GM19240 (cell line): ENCODE results near the gene GPR78.

Experiments used
- DNase-seq: peaks from one replicate; pipeline ENCODE4 v3.0.0; 2011; ENCODE audit warnings: low spot score; ENCODE audit not compliant: insufficient read length

Gene GPR78, protein sequence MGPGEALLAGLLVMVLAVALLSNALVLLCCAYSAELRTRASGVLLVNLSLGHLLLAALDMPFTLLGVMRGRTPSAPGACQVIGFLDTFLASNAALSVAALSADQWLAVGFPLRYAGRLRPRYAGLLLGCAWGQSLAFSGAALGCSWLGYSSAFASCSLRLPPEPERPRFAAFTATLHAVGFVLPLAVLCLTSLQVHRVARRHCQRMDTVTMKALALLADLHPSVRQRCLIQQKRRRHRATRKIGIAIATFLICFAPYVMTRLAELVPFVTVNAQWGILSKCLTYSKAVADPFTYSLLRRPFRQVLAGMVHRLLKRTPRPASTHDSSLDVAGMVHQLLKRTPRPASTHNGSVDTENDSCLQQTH

GRCh38 chr4:8580321-8581093 is at the start of gene GPR78:
Gene GPR78, plus strand, starts transcription at chr4:8580392. Its CDS starts 591 bp downstream, at chr4:8580983.
- DNase-seq: no peak

DNA sequence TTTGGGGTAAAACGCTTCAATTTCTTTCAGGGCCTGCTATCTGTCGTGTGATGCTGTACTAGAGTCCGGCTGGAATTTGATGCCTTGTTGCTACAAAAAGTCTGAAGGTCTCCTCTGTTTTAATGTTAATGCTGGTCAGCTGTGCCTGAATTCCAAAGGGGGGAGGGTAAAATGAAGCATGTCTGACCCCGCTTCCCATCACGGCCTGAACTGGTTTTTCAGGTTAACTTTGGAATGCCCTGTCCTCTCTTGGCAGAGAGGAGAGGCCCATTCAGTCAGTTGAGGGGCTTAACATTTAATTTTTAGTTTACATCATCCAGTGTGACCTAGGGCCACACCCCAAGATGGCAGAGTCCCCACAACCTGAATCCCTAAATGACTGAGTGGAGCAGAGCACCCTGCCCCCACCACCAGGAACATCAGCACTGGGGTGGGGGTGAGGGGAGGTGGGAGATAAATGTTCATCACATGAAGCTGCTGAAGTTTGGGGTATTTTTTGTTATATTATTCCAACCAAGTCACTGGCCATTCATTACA is 47.9 kb upstream of the GPR78 start:
- no peak for DNase-seq

- DNase-seq: peak; percentile 34
These were observed 46.8 kb upstream of the GPR78 start for GRCh38 chr4:8533274-8533865.

DNA sequence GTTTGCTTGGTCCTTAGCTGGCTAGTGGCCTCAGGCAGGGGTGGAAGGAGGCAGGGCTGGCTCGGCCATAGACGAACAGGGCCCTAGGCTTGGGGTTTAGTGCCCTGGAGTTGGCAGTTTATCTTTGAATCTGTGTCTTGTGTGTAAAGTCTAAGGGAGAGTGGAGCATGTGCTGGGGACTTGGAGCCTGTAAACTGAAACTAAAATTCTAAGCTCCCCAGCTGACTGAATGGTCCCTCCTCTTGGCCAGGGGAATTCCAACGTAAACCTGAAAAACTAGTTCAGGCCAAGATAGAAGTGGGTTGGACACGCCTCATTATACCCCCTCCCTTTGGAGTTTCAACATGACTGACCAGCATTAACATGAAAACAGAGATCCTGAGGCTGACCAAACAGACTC is 46.1 kb upstream of the GPR78 start:
- DNase-seq: peak; percentile 43

- no peak for DNase-seq
These were observed 45.6 kb upstream of the GPR78 start for GRCh38 chr4:8534611-8535010.

- no peak for DNase-seq
These were observed 43.7 kb upstream of the GPR78 start for GRCh38 chr4:8536467-8536866.

DNA sequence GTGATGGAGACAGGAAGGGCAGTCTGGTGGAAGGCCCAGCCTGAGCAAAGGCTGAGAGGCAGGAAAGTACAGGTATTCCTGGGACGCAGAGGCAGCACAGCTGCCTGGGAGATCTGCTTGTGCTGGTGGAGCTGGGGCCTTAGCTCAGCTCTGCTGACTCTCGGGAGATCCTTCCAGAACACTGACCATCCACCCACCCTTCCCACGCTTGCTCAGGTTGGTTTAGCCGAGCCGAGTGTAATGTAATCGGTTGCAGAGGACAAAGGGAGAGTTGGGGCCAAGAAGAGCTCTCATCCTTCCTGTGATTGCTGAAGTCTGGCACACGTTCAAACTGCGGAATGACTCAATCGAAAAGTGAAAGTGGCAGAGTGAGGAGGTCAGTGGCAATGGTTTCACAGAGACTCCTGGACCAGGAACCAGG is 43.1 kb upstream of the GPR78 start:
- DNase-seq: no peak

GRCh38 chr4:8538076-8538702 is 42.0 kb upstream of the GPR78 start:
- no peak for DNase-seq

DNA sequence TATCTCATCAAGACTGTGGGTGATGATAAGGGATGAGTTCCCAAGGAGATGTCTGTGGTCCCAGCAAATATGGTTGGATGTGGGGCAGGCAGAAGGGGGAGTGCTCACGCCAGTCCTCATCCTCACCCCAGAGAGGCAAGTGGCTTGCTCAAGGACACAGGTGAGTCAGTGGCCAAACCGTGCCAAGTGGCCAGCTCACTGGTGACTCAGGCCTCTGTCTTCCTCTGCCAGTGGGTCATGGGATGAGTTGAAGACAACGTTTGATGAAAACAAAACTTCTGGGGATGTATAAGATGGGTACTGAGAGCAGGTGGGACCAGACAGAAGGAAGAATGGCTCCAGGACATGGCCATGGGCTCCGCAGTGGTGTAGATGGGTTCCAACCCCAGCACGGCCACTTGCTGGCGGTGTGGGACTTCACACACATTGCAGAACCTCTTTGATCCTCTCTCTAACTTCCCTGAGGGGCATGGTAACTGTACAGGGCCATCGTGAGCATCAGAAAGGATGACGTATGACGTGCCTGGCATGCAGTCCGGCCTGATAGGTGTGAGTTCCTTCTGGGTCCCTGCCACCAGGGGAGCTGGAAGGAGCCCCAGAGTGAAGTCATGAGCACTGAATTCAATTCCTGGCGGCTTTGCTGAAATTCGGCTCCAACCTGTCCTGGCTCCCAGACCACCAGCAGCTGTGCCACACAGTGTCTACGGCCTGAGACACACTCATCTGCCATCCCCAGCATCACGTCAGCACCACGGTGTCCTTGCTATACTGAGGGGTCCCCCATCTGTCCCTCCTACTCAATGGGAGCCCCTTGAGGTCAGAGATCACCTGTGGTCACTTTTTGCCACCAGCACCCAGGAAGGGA is 41.3 kb upstream of the GPR78 start:
- DNase-seq: no peak

DNA sequence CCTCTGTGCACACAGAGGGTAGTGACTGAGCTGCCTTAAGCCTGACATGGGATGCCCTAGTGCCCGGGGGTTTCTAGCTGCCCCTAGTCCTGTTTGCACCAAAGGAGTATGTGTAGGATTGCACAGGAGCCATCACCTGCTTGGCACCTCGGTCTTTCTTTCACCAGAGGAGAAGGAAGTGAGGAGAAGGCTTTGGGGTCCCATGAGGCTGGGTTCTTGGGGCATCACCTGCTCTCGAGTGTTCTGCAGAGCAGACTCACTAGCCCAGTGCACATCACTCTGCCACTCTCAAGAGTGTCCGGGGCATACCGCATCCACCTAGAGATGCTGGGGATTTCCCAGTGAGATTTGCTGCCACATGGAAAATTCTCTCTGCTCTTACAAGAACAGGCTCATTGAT is 40.5 kb upstream of the GPR78 start:
- no peak for DNase-seq

DNA sequence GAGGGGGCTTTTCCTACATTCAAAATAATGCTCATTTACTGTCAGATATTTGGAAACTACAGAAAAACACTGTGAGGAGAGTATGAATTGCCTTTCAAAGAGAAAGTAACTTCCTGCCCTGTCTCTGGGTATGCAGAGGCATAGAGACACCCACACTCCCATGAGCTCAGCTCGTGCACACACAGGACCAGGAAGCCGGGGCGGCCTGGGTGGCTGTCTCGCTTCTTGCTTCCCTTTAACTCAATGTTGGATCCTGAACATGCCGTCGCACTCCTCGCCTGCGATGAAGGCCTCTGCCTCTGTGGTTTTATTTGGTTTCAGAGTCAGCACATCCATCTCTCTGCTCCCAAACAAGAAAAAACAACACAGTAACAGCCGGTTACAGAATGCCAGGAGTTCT is 40.1 kb upstream of the GPR78 start:
- no peak for DNase-seq

GRCh38 chr4:8540586-8540985 is 39.6 kb upstream of the GPR78 start:
- DNase-seq: no peak

- no peak for DNase-seq
These were observed 39.2 kb upstream of the GPR78 start for GRCh38 chr4:8540991-8541390.

DNA sequence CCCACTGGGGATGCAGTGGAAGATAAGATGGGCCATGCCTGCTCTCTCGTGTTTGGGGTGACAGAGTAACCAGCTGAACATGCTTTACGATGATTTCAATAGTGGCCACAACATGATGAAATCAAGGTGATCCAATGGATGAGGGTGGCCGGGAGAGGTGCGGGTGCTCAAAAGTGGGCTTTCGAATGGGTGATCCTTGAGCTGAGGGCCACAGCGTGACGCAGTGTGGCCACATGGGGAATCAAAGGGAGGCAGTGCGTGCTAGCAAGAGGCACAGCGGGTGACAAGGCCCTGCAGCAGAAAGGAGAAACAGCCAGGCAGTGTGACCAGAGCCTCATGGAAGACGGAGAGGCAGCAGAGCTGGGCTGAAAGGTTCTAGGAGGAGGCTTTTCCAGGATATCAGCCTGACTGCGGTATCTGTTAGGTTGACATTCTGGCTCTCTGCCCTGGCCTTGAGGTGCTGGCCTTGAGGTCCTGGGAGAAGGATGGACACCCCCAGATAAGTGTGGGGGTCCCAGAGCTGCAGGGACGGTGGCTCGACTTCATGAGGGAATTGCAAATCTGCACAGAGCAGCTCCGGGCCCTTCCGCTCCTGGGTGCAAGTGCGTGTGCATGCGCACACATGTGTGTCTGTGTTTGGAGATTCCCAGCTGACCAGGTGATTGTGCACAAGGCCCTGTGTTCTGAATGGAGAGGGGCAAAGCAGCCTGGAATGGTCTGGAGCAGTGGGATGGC is 38.0 kb upstream of the GPR78 start:
- DNase-seq: no peak

DNA sequence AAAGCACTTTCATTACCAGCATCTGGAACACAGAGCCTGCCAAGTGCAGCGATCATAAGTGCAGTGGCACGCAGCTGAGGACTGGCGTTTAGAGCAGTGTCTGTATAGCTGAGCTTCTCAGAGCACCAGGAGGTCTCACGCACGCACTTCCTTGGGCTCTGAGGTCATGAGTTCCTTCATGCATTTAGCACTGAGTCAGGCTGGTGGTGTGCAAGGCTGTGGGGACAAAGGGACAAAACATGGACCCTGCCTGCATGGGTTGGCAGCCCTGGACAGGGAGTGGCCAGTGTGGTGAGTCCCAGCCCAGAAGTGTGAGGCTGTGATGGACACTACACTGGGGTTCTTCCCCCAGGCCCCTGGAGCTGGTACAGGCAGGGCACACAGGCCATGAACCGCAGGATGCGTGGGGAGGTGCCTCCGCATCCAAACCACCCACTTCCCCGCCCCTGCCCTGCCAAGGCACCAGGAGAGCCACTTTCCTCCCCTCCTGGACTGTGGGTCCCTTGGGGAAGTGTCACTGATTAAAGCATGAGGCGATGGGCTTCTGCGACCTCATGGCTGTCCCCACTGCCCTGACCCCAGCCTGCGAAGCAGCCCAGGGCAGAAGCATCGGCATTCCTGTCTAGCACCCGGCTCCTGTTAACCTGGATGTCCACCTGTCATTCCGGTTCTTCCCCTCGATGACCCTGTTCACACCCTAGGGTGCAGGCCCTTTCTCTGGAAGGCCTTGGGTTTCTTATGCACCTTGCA is 37.2 kb upstream of the GPR78 start:
- DNase-seq: no peak

GRCh38 chr4:8543623-8544022 is 36.6 kb upstream of the GPR78 start:
- no peak for DNase-seq

DNA sequence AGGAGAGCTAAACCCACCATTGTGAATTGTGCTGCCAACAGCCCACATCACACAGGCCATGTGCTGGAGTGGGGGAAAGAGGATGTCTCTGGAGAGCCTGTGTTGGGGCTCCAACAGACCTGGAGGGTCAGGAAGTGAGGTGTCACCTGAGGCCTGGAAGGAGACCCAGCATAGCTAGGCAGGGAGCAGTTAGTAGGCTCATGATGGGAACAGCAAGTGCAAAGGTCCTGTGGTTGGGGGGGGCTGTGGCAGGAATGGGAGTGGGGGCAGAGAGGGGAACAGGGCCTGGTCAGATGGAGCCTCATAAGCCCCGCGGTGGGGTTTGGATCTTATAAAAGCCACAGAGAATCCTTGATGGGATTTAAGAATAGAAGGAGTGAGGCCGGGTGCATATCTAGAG is 35.9 kb upstream of the GPR78 start:
- DNase-seq: no peak

GRCh38 chr4:8544741-8545438 is 35.3 kb upstream of the GPR78 start:
- no peak for DNase-seq

DNA sequence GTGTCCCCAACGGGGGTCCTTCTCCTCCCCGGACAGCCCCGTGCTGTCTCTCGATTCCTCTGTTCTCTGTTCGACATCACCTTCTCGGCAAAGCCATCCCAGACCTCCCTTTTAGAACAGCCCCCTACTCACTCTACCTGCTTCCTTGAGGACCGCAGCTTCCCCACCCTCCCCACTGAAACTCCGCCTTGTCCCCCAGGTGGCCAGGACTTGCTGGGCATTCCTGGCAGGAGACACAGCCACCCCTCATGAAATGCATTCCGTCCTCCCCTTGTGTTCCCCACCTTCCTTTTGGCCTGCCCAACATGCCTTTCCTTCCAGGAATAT is 34.8 kb upstream of the GPR78 start:
- DNase-seq: no peak
